ENCODE results near the gene TMTC1. TPM values are rescaled to one million over a fixed set of nuclear protein-coding genes. Genes with fewer than 3 reads are reported as not detected.

TMTC1 gene
- total and polyA plus RNA-seq, 2 of the 8 experiments (the other 6 are each of a cell fraction or from before 2014, with no cell fraction given), result 15.4 to 20.8 TPM

- H4K8ac ChIP-seq (ENCODE audit: extremely low read depth, insufficient read depth, low read length), result no peak overlapping the region
- no peak overlapping the region for H3K14ac ChIP-seq (ENCODE audit: insufficient read length)
- no peak overlapping the region for H3K18ac ChIP-seq (ENCODE audit: extremely low read depth, low read length)
- no peak overlapping the region for H2BK15ac ChIP-seq (ENCODE audit: low read length)
- H4K91ac ChIP-seq (replicated peaks; ENCODE audit: insufficient read length, low read length), result no peak overlapping the region
- H4K5ac ChIP-seq (ENCODE audit: insufficient read length, low read depth, low read length), result no peak overlapping the region
- H3K27ac ChIP-seq (ENCODE audit: low read depth, low read length), result no peak overlapping the region
- WGBS, 2 experiments (ENCODE audit: extremely low coverage in 1 of 2, insufficient coverage in 1 of 2, insufficient read length in 1 of 2, insufficient replicate concordance in 2 of 2, low coverage in 1 of 2, low lambda C conversion rate in 2 of 2, missing lambda C conversion rate in 1 of 2), result 94% methylated on average over 2 of the region's 2 CpGs; no CpG with 5 or more reads in 1 of the 2 experiments
- H3K79me1 ChIP-seq (ENCODE audit: low read depth, low read length), result no peaks in the 10 kb centered on the region; the same call in 1 of the 2 replicates
- no peak overlapping the region for H2AK5ac ChIP-seq (ENCODE audit: low read depth, low read length)
- H3K4me3 ChIP-seq (ENCODE audit: extremely low read depth in 1 of 4, insufficient read depth in 2 of 4, low read depth in 3 of 4, low read length in 4 of 4), result no peak overlapping the region
- H3K4me2 ChIP-seq (ENCODE audit: insufficient read depth in 1 of 2, low read depth in 2 of 2, low read length in 2 of 2), result no peak overlapping the region
- H3K9ac ChIP-seq (replicated peaks in 1 of 4; ENCODE audit: extremely low read depth in 1 of 4, low read depth in 3 of 4, low read length in 3 of 4), result no peak overlapping the region
- no peak overlapping the region for H2AFZ ChIP-seq (ENCODE audit: low read length)
- POLR2A ChIA-PET (ENCODE audit: partially characterized antibody), result no interaction called here
- no peak overlapping the region for H2BK120ac ChIP-seq (replicated peaks; ENCODE audit: low read depth, low read length)
- no peak overlapping the region for H2BK12ac ChIP-seq (ENCODE audit: low read depth, low read length)
- no peaks in the 10 kb centered on the region for H3K23me2 ChIP-seq (ENCODE audit: low read depth, low read length)
- H3K27me3 ChIP-seq (replicated peaks in 1 of 4; ENCODE audit: control insufficient read depth in 3 of 4, extremely low read depth in 1 of 4, insufficient read depth in 3 of 4, low read length in 3 of 4), result no peaks in the 10 kb centered on the region
- no peak overlapping the region for H2BK5ac ChIP-seq (ENCODE audit: low read depth, low read length)
- H3K79me2 ChIP-seq (ENCODE audit: control insufficient read depth in 1 of 2, insufficient read depth in 2 of 2, low read length in 2 of 2), result no peaks in the 10 kb centered on the region
- H4K20me1 ChIP-seq (replicated peaks in 1 of 2; ENCODE audit: control insufficient read depth in 1 of 2, insufficient read depth in 2 of 2, low read length in 2 of 2), result no peaks in the 10 kb centered on the region
- H3K4me1 ChIP-seq (replicated peaks in 1 of 4; ENCODE audit: control insufficient read depth in 3 of 4, insufficient read depth in 4 of 4, low read length in 3 of 4), result peaks cover 0 to 4% (median under 1%) of the 10 kb centered on the region in 4 experiments; a peak in 3 of 7 replicates
- FAIRE-seq, result no peak
- H2BK20ac ChIP-seq (ENCODE audit: low read length), result no peak overlapping the region
- H3K9me3 ChIP-seq (ENCODE audit: insufficient read depth in 2 of 2, low read depth in 1 of 2, low read length in 1 of 2), result 0 out of 4 replicates have a peak, but pooled peaks cover 0 to 3% of the 10 kb centered on the region in 2 experiments
- H3K4ac ChIP-seq (replicated peaks; ENCODE audit: insufficient read length, low read depth, low read length), result no peak overlapping the region
- H3K56ac ChIP-seq (replicated peaks; ENCODE audit: insufficient read length, low read depth, low read length), result no peak overlapping the region
- H3K23ac ChIP-seq (ENCODE audit: insufficient read length), result no peak overlapping the region
- CTCF ChIA-PET (ENCODE audit: partially characterized antibody), result interaction anchor here (1.0 kb wide), 1 partner anchor 16 kb away, joined by 3 read pairs; no protein-coding TSS in a partner anchor
- no peaks in the 10 kb centered on the region; a peak in 2 of 8 replicates for H3K36me3 ChIP-seq (ENCODE audit: control insufficient read depth in 2 of 4, insufficient read depth in 4 of 4, low read length in 3 of 4)
- DNase-seq (ENCODE audit: low read depth in 1 of 2, low spot score in 2 of 2), result no peak
- no peak for TF ChIP-seq TEAD4 (IDR thresholded peaks at IDR 0.05; ENCODE audit: low read depth, low read length)
- TF ChIP-seq, protein P1, sequence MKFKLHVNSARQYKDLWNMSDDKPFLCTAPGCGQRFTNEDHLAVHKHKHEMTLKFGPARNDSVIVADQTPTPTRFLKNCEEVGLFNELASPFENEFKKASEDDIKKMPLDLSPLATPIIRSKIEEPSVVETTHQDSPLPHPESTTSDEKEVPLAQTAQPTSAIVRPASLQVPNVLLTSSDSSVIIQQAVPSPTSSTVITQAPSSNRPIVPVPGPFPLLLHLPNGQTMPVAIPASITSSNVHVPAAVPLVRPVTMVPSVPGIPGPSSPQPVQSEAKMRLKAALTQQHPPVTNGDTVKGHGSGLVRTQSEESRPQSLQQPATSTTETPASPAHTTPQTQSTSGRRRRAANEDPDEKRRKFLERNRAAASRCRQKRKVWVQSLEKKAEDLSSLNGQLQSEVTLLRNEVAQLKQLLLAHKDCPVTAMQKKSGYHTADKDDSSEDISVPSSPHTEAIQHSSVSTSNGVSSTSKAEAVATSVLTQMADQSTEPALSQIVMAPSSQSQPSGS (IDR thresholded peaks at IDR 0.05; ENCODE audit: low read length), result no peak
- no peak for TF ChIP-seq SUZ12 (IDR thresholded peaks at IDR 0.05; ENCODE audit: low read length)
- TF ChIP-seq JUND (IDR thresholded peaks at IDR 0.05; ENCODE audit: low read length), result no peak
- TF ChIP-seq E2F6 (IDR thresholded peaks at IDR 0.05), result no peak
- TF ChIP-seq RFX5 (IDR thresholded peaks at IDR 0.05; ENCODE audit: borderline replicate concordance, low read depth, low read length), result no peak
- TF ChIP-seq TAF7 (optimal IDR thresholded peaks at IDR 0.05; ENCODE audit: borderline replicate concordance, low read depth, low read length), result no peak
- no peak for TF ChIP-seq FOSL1 (IDR thresholded peaks at IDR 0.05; ENCODE audit: insufficient read depth, low read depth, low read length)
- no peak for TF ChIP-seq YY1 (IDR thresholded peaks at IDR 0.05; ENCODE audit: low read depth, low read length)
- TF ChIP-seq SP4 (IDR thresholded peaks at IDR 0.05; ENCODE audit: low read length), result no peak
- no peak for TF ChIP-seq ASH2L (IDR thresholded peaks at IDR 0.05; ENCODE audit: low read length)
These were observed 168.9 kb downstream of the TMTC1 start for GRCh38 chr12:29614694-29615325.
